GM20000 (cell line): ENCODE results near the gene ANKHD1.

ENCODE experiments used
- DNase-seq: peaks from one replicate; pipeline ENCODE4 v3.0.0; 2012; ENCODE audit warnings: low spot score
- CTCF ChIP-seq: IDR thresholded peaks from 2 replicates; pipeline ENCODE4 v1.5.1; 2012; ENCODE audit warnings: mild to moderate bottlenecking, control low read depth; ENCODE audit errors: extremely low read depth, missing control alignments

Gene ANKHD1

GRCh38 chr5:140381351-140381750, 20.3 kb upstream of the ANKHD1 start:
- no peak for DNase-seq
- TF ChIP-seq CTCF, result no peak

- no peak for TF ChIP-seq CTCF
- no peak for DNase-seq
Measured at GRCh38 chr5:140381972-140382371, 19.7 kb upstream of the ANKHD1 start.

GRCh38 chr5:140382866-140383265, 18.8 kb upstream of the ANKHD1 start:
- no peak for DNase-seq
- no peak for TF ChIP-seq CTCF

GRCh38 chr5:140383300-140383699, 18.3 kb upstream of the ANKHD1 start:
- no peak for TF ChIP-seq CTCF
- no peak for DNase-seq

- DNase-seq, result no peak
- TF ChIP-seq CTCF, result no peak
Measured at GRCh38 chr5:140388052-140388451, 13.6 kb upstream of the ANKHD1 start.

GRCh38 chr5:140391312-140391711, 10.3 kb upstream of the ANKHD1 start:
- no peak for DNase-seq
- TF ChIP-seq CTCF, result no peak

GRCh38 chr5:140391732-140392131, 9.9 kb upstream of the ANKHD1 start:
- TF ChIP-seq CTCF, result no peak
- DNase-seq, result no peak

GRCh38 chr5:140393738-140394137, 7.9 kb upstream of the ANKHD1 start:
- DNase-seq, result no peak
- TF ChIP-seq CTCF, result no peak
